ENCODE results near the gene ARHGEF37. TPM values are rescaled to one million over a fixed set of nuclear protein-coding genes. Genes with fewer than 3 reads are reported as not detected.
"Not testable (repeated sequence)": the region's sequence is repeated elsewhere in the genome, so short reads cannot be mapped to it uniquely, and the experiment has no call there.

Gene ARHGEF37
- total RNA-seq (1 to 10 TPM in 1 of 5 donors, under 1 TPM in 3, not detected in 1; 0.07 to 1.0 (median 0.59) TPM), total RNA-seq (0.26 to 1.4 (median 0.61) reads per million in 29 experiments)
- total RNA-seq (2013) = 0.79 TPM

DNA sequence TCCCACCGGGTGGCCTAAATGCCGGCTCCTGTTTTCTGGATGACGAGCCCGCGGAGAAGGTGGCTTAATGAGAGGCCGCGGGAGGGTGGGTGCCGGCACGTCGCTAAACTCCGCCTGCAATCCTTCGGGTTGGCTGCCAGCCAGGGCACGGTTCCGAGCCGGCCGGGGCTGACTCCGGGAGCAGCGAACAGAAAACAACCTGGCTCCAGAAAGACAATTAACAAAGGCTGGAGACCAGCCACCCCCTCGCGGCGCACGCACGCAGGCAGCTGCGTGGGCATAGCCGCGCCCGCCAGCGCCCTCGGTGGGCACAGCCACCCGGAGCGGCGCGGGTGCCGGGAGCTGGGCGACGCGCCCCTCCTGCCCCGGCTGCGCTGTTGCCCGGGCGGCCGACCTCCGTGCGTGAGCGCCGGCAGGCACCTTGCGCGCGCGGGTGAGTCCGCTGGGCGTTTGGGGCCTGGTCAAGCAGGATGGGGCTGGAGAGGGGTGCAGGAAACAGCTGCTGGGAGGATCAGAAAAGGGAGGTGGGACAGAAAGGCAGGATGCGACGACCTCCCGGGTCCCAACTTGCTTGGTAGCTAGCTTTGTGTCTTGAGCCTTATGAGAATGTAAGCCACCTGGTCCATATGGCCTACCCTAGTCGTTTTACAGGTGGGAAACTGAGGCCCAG is at the start of gene ARHGEF37:
ARHGEF37 (plus strand) TSS at position 307 of the 670 bp plus-strand sequence. CDS start 16,272 bp downstream, outside the sequence.
- Histone ChIP-seq H3K9me3 (no peaks in the 10 kb centered on the region), H3K36me3 (ENCODE audit: control insufficient read depth in 2 of 2, extremely low read depth in 1 of 2, insufficient read depth in 1 of 2, low read length in 1 of 2) (no peaks in the 10 kb centered on the region), H3K4me3 (ENCODE audit: control insufficient read depth in 1 of 2, extremely low read depth in 1 of 2, low read length in 1 of 2) (peak within 1 kb of the TSS; percentile 53 to 64), H3K27ac (ENCODE audit: low read length) (no peak within 1 kb of the TSS), H3K4me1 (ENCODE audit: control insufficient read depth in 1 of 2, extremely low read depth in 1 of 2, insufficient read depth in 2 of 2, low read length in 2 of 2) (peaks cover 4 to 15% of the 10 kb centered on the region in 2 experiments), H3K27me3 (replicated peaks in 1 of 2; ENCODE audit: control insufficient read depth in 2 of 2, extremely low read depth in 1 of 2, insufficient read depth in 2 of 2, low read length in 1 of 2) (peaks cover 0 to 9% of the 10 kb centered on the region in 2 experiments)
- ChIA-PET POLR2A (no interaction called here), CTCF (interaction anchor here in 1 of 2 donors (1.4 kb wide), 1 partner anchor 15 kb away, joined by 3 read pairs; no protein-coding TSS in a partner anchor)
- ATAC-seq (replicated peaks in 1 of 4) = peak; percentile 83 to 93 (median 88)
- WGBS (ENCODE audit: insufficient coverage) = 3% methylated on average over 56 of the region's 56 CpGs
- DNase-seq = peak in 32 of 35 experiments; percentile 3 to 54 (median 27)
- no peaks in the 10 kb centered on the region for H3K9me3 Mint-ChIP-seq
- H3K36me3 Mint-ChIP-seq = no peaks in the 10 kb centered on the region
- H3K4me3 Mint-ChIP-seq = peak within 1 kb of the TSS; percentile 73 to 83 (median 74)
- peaks cover 0 to 14% of the 10 kb centered on the region in 2 donors for H3K27me3 Mint-ChIP-seq
- peak within 1 kb of the TSS in 1 of 2 donors; percentile 48 for H3K27ac Mint-ChIP-seq
- H3K4me1 Mint-ChIP-seq = peaks cover 5 to 17% (median 16%) of the 10 kb centered on the region in 3 donors

DNA sequence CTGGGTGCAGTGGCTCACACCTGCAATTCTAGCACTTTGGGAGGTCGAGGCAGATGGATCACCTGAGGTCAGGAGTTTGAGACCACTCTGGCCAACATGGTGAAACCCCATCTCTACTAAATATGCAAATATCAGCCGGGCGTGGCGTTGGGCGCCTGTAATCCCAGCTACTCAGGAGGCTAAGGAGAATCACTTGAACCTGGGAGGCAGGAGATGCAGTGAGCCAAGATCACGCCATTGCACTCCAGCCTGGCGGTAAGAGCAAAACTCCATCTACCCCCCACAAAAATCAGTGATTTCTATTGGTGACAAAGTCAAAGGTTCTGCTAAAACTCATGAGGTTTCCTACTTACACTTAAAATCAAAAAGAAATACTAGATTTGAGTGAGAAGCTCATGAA is 48.9 kb upstream of the ARHGEF37 start:
- H3K36me3 Mint-ChIP-seq = peaks cover 23% of the 10 kb centered on the region
- H3K27ac ChIP-seq (ENCODE audit: low read length) = no peak overlapping the region
- peaks cover 5 to 6% of the 10 kb centered on the region in 2 donors for H3K36me3 ChIP-seq (ENCODE audit: control insufficient read depth in 2 of 2, extremely low read depth in 1 of 2, insufficient read depth in 1 of 2, low read length in 1 of 2)
- no peak overlapping the region for H3K4me3 ChIP-seq (ENCODE audit: control insufficient read depth in 1 of 2, extremely low read depth in 1 of 2, low read length in 1 of 2)
- ChIA-PET CTCF (no interaction called here), POLR2A (interaction anchor here (0.6 to 1.4 kb wide), 4 partner anchors 9 to 55 kb away, joined by 3 to 12 read pairs (median 4); no protein-coding TSS in a partner anchor)
- H3K9me3 ChIP-seq = no peaks in the 10 kb centered on the region
- no peaks in the 10 kb centered on the region for H3K27me3 Mint-ChIP-seq
- 94% methylated on average over 4 of the region's 7 CpGs for WGBS (ENCODE audit: insufficient coverage)
- H3K4me1 ChIP-seq (ENCODE audit: control insufficient read depth in 1 of 2, extremely low read depth in 1 of 2, insufficient read depth in 2 of 2, low read length in 2 of 2) = peaks cover 40% of the 10 kb centered on the region in 2 experiments
- H3K27me3 ChIP-seq (replicated peaks in 1 of 2; ENCODE audit: control insufficient read depth in 2 of 2, extremely low read depth in 1 of 2, insufficient read depth in 2 of 2, low read length in 1 of 2) = no peaks in the 10 kb centered on the region
- H3K9me3 Mint-ChIP-seq = no peaks in the 10 kb centered on the region
- no peak overlapping the region for H3K27ac Mint-ChIP-seq
- DNase-seq (no peak), ATAC-seq (replicated peaks in 1 of 4) (no peak)
- H3K4me1 Mint-ChIP-seq = peaks cover 89 to 95% (median 90%) of the 10 kb centered on the region in 3 donors
- peak overlapping the region in 1 of 3 donors; percentile 18 for H3K4me3 Mint-ChIP-seq

DNA sequence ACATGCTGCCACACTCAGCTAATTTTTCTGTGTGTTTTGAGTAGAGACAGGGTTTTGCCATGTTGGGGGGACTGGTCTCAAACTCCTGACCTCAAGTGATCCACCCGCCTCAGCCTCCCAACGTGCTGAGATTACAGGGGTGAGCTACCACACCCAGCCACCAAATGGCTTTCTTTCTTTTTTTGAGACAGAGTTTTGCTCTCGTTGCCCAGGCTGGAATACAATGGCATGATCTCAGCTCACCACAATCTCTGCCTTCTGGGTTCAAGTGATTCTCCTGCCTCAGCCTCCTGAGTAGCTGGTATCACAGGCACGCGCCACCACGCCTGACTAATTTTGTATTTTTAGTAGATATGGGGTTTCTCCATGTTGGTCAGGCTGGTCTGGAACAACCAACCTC is 45.5 kb upstream of the ARHGEF37 start:
- H3K27ac Mint-ChIP-seq, POLR2A ChIA-PET: not testable (repeated sequence)

GRCh38 chr5:149537374-149537975 is 43.8 kb upstream of the ARHGEF37 start:
- Histone ChIP-seq H3K4me3 (ENCODE audit: control insufficient read depth in 1 of 2, extremely low read depth in 1 of 2, low read length in 1 of 2) (no peak overlapping the region), H3K4me1 (ENCODE audit: control insufficient read depth in 1 of 2, extremely low read depth in 1 of 2, insufficient read depth in 2 of 2, low read length in 2 of 2) (peaks cover 24 to 36% of the 10 kb centered on the region in 2 experiments), H3K27me3 (replicated peaks in 1 of 2; ENCODE audit: control insufficient read depth in 2 of 2, extremely low read depth in 1 of 2, insufficient read depth in 2 of 2, low read length in 1 of 2) (no peaks in the 10 kb centered on the region), H3K27ac (ENCODE audit: low read length) (no peak overlapping the region), H3K9me3 (no peaks in the 10 kb centered on the region), H3K36me3 (ENCODE audit: control insufficient read depth in 2 of 2, extremely low read depth in 1 of 2, insufficient read depth in 1 of 2, low read length in 1 of 2) (peaks cover 3 to 11% of the 10 kb centered on the region in 2 donors)
- WGBS (ENCODE audit: insufficient coverage) = no CpG with 5 or more reads among the region's 1 CpG
- Mint-ChIP-seq H3K27ac (peak overlapping the region; percentile 8 to 15), H3K9me3 (no peaks in the 10 kb centered on the region), H3K36me3 (peaks cover 38% of the 10 kb centered on the region), H3K4me3 (peak overlapping the region in 1 of 3 donors; percentile 9), H3K4me1 (peaks cover 67 to 78% (median 75%) of the 10 kb centered on the region in 3 donors), H3K27me3 (no peaks in the 10 kb centered on the region)
- DNase-seq (no peak), ATAC-seq (replicated peaks in 1 of 4) (no peak)
- ChIA-PET POLR2A (interaction anchor here in 1 of 2 donors (0.5 kb wide), 1 partner anchor 19 kb away, joined by 4 read pairs; no protein-coding TSS in a partner anchor), CTCF (no interaction called here)

More for the DNA sequence above, 45.5 kb upstream of the ARHGEF37 start:
- H3K27ac ChIP-seq (ENCODE audit: low read length); H3K27me3 ChIP-seq (replicated peaks in 1 of 2; ENCODE audit: control insufficient read depth in 2 of 2, extremely low read depth in 1 of 2, insufficient read depth in 2 of 2, low read length in 1 of 2); ATAC-seq (replicated peaks in 1 of 4); H3K27me3 Mint-ChIP-seq; H3K9me3 Mint-ChIP-seq; DNase-seq; CTCF ChIA-PET; H3K9me3 ChIP-seq; H3K4me3 ChIP-seq (ENCODE audit: control insufficient read depth in 1 of 2, extremely low read depth in 1 of 2, low read length in 1 of 2): not testable (repeated sequence)
- WGBS (ENCODE audit: insufficient coverage) = 64% methylated on average over 3 of the region's 6 CpGs
- H3K36me3 ChIP-seq (ENCODE audit: control insufficient read depth in 2 of 2, extremely low read depth in 1 of 2, insufficient read depth in 1 of 2, low read length in 1 of 2) = peaks cover 6 to 10% of the 10 kb centered on the region in 2 donors
- H3K4me1 ChIP-seq (ENCODE audit: control insufficient read depth in 1 of 2, extremely low read depth in 1 of 2, insufficient read depth in 2 of 2, low read length in 2 of 2) = peaks cover 24 to 40% of the 10 kb centered on the region in 2 experiments
- peaks cover 33% of the 10 kb centered on the region for H3K36me3 Mint-ChIP-seq
- peak overlapping the region in 1 of 3 donors; percentile 18 for H3K4me3 Mint-ChIP-seq
- H3K4me1 Mint-ChIP-seq = peaks cover 70 to 84% (median 83%) of the 10 kb centered on the region in 3 donors

GRCh38 chr5:149540089-149540488 is 41.2 kb upstream of the ARHGEF37 start:
- DNase-seq = no peak
- no peak overlapping the region for H3K27ac ChIP-seq (ENCODE audit: low read length)
- Mint-ChIP-seq H3K27me3 (no peaks in the 10 kb centered on the region), H3K4me1 (peaks cover 65 to 78% (median 77%) of the 10 kb centered on the region in 3 donors), H3K27ac (peak overlapping the region in 1 of 2 donors; percentile 34), H3K36me3 (peaks cover 32% of the 10 kb centered on the region), H3K9me3 (no peaks in the 10 kb centered on the region), H3K4me3 (peak overlapping the region; percentile 15 to 52 (median 18))
- POLR2A ChIA-PET = interaction anchor here (0.6 to 1.5 kb wide), 2 partner anchors 9 to 12 kb away, joined by 3 to 5 read pairs; no protein-coding TSS in a partner anchor
- no peak for ATAC-seq (replicated peaks in 1 of 4)
- H3K4me1 ChIP-seq (ENCODE audit: control insufficient read depth in 1 of 2, extremely low read depth in 1 of 2, insufficient read depth in 2 of 2, low read length in 2 of 2) = peaks cover 24 to 39% of the 10 kb centered on the region in 2 experiments
- H3K36me3 ChIP-seq (ENCODE audit: control insufficient read depth in 2 of 2, extremely low read depth in 1 of 2, insufficient read depth in 1 of 2, low read length in 1 of 2) = peaks cover 0 to 23% of the 10 kb centered on the region in 2 donors
- no peaks in the 10 kb centered on the region for H3K9me3 ChIP-seq
- no peak overlapping the region for H3K4me3 ChIP-seq (ENCODE audit: control insufficient read depth in 1 of 2, extremely low read depth in 1 of 2, low read length in 1 of 2)
- no peaks in the 10 kb centered on the region for H3K27me3 ChIP-seq (replicated peaks in 1 of 2; ENCODE audit: control insufficient read depth in 2 of 2, extremely low read depth in 1 of 2, insufficient read depth in 2 of 2, low read length in 1 of 2)
- no CpG with 5 or more reads among the region's 3 CpGs for WGBS (ENCODE audit: insufficient coverage)
- CTCF ChIA-PET = interaction anchor here in 1 of 2 donors (0.5 kb wide), 1 partner anchor 9 kb away, joined by 3 read pairs; no protein-coding TSS in a partner anchor

- peaks cover 23 to 43% of the 10 kb centered on the region in 2 experiments for H3K4me1 ChIP-seq (ENCODE audit: control insufficient read depth in 1 of 2, extremely low read depth in 1 of 2, insufficient read depth in 2 of 2, low read length in 2 of 2)
Measured at GRCh38 chr5:149541893-149542292, 39.4 kb upstream of the ARHGEF37 start.

More at GRCh38 chr5:149541893-149542292, 39.4 kb upstream of the ARHGEF37 start:
- no peak for DNase-seq
- CTCF ChIA-PET = interaction anchor here in 1 of 2 donors (0.6 kb wide), 1 partner anchor 159 kb away, joined by 4 read pairs; no protein-coding TSS in a partner anchor
- H3K4me1 Mint-ChIP-seq = peaks cover 64 to 77% (median 76%) of the 10 kb centered on the region in 3 donors
- WGBS (ENCODE audit: insufficient coverage) = 96% methylated on average over 3 of the region's 6 CpGs
- POLR2A ChIA-PET = interaction anchor here (0.6 to 1.5 kb wide), 4 partner anchors 9 to 35 kb away, joined by 3 to 12 read pairs (median 6); no protein-coding TSS in a partner anchor
- H3K4me3 Mint-ChIP-seq = peak overlapping the region in 1 of 3 donors; percentile 25
- ATAC-seq (replicated peaks in 1 of 4) = no peak
- H3K27me3 Mint-ChIP-seq = no peaks in the 10 kb centered on the region
- Histone ChIP-seq H3K27me3 (replicated peaks in 1 of 2; ENCODE audit: control insufficient read depth in 2 of 2, extremely low read depth in 1 of 2, insufficient read depth in 2 of 2, low read length in 1 of 2) (no peaks in the 10 kb centered on the region), H3K27ac (ENCODE audit: low read length) (no peak overlapping the region), H3K36me3 (ENCODE audit: control insufficient read depth in 2 of 2, extremely low read depth in 1 of 2, insufficient read depth in 1 of 2, low read length in 1 of 2) (peaks cover 2 to 39% of the 10 kb centered on the region in 2 donors), H3K9me3 (no peaks in the 10 kb centered on the region), H3K4me3 (ENCODE audit: control insufficient read depth in 1 of 2, extremely low read depth in 1 of 2, low read length in 1 of 2) (no peak overlapping the region)
- no peak overlapping the region for H3K27ac Mint-ChIP-seq
- H3K9me3 Mint-ChIP-seq = no peaks in the 10 kb centered on the region
- peaks cover 35% of the 10 kb centered on the region for H3K36me3 Mint-ChIP-seq
